Activated naive CD4-positive, alpha-beta T cell treated with anti-CD3 and anti-CD28 coated beads for 36 hours (primary cell): ENCODE data around the gene PKNOX1. TPM values are rescaled to one million over a fixed set of nuclear protein-coding genes. Genes with fewer than 3 reads are reported as not detected.
"Not testable (repeated sequence)": the region's sequence is repeated elsewhere in the genome, so short reads cannot be mapped to it uniquely, and the experiment has no call there.

Experiments
- CTCF ChIA-PET: fragments of 350-600 bp; sonication (Branson Sonifier 250); formaldehyde crosslinking; loops from one replicate; lab custom pipeline; 2021; ENCODE audit warnings: antibody characterized with exemption; lab: Charles Lee
- DNase-seq: peaks from one replicate; pipeline ENCODE4 v3.0.0-alpha.2; 2020
- H3K27ac Mint-ChIP-seq: one replicate; pipeline ENCODE4 v1.8.0; 2021; ENCODE audit warnings: mild to moderate bottlenecking, mixed read lengths
- H3K27me3 Mint-ChIP-seq: one replicate; pipeline ENCODE4 v1.8.0; 2021; ENCODE audit warnings: low read depth, mixed read lengths
- H3K36me3 Mint-ChIP-seq: one replicate; pipeline ENCODE4 v1.8.0; 2021; ENCODE audit warnings: low read depth, mixed read lengths
- H3K4me1 Mint-ChIP-seq: one replicate; pipeline ENCODE4 v1.8.0; 2021; ENCODE audit warnings: low read depth, mixed read lengths
- H3K4me3 Mint-ChIP-seq: one replicate; pipeline ENCODE4 v1.8.0; 2021; ENCODE audit warnings: mild to moderate bottlenecking, moderate library complexity, mixed read lengths
- H3K9me3 Mint-ChIP-seq: one replicate; pipeline ENCODE4 v1.8.0; 2021; ENCODE audit warnings: mixed read lengths
- intact Hi-C: fragments of 100-400 bp; cut with micrococcal nuclease; formaldehyde crosslinking; loops from one replicate; pipeline ENCODE4 v1.15.1; 2023
- total RNA-seq, 2 experiments: library from RNA; stranded (reverse); gene quantifications; one replicate each; pipeline ENCODE4 v1.2.3, GENCODE V29; 2021

Gene PKNOX1
- total RNA-seq, 2 experiments from 2014 or later = 15.1 to 17.6 TPM

DNA sequence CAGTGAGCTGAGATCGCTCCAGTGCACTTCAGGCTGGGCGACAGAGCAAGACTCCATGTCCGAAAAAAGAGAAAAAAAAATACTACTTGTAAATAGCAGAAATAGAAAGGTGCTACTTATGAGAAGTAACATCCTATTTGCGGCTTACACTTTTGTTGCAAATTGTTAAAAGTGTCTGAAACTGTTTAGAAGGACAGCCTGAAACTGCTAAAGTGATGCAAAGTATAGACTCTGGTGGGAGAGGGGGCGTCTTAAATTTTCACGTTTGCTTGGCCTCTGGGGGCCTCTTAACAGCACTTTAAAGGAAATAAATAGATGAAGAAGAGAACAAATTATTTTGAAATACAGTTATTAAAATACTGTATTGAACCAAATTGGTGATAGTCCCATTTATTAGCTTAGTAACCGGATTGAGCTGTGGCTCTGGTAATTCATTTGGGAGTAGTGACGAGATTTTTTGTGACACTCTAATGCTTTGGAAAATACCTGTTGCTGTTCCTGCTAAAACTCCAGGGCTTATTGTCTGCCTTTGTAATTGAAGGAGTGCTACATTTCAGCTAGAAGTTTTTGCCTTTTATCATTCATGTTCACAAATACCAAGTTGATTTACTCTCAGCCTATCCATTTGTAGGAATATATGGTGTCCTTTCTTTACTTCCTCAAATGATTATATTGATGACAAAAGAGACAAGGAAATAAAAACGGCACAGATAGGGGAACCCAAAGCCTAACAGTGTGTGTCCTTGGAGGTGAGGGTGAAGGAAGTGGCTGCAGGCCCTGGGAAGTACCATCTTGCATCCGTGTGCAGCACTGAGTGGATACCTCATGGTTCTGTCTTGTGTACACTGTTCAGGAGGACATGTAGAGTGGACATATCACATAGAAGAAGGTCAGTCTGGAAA, 6.2 kb downstream of the PKNOX1 start:
- CTCF ChIA-PET = no interaction called here
- H3K27ac Mint-ChIP-seq = no peak overlapping the region
- intact Hi-C loops = no loop called here
- H3K36me3 Mint-ChIP-seq = peaks cover 13% of the 10 kb centered on the region
- H3K27me3 Mint-ChIP-seq = no peaks in the 10 kb centered on the region
- H3K4me3 Mint-ChIP-seq = no peak overlapping the region
- H3K9me3 Mint-ChIP-seq = no peaks in the 10 kb centered on the region
- peaks cover 53% of the 10 kb centered on the region for H3K4me1 Mint-ChIP-seq
- no peak for DNase-seq

DNA sequence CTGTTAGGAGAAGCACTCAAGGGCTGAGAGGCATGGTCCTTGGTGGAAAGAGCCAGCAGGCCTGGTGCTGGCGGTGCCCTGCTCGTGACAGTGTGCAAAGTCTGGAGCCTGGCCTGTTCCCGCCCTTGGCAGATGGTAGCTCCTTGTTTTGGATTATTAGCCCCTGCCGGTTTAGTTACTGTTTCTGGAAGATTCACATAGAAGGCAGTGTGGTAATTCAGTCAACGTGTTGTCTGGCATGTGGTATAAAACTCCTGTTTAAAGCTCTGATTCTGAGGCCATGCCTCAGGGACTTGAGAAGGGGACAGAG, 6.8 kb downstream of the PKNOX1 start:
- peaks cover 50% of the 10 kb centered on the region for H3K4me1 Mint-ChIP-seq
- peaks cover 13% of the 10 kb centered on the region for H3K36me3 Mint-ChIP-seq
- H3K9me3 Mint-ChIP-seq = no peaks in the 10 kb centered on the region
- no peak for DNase-seq
- CTCF ChIA-PET = no interaction called here
- H3K27me3 Mint-ChIP-seq = no peaks in the 10 kb centered on the region
- intact Hi-C loops = no loop called here
- no peak overlapping the region for H3K27ac Mint-ChIP-seq
- H3K4me3 Mint-ChIP-seq = no peak overlapping the region

DNA sequence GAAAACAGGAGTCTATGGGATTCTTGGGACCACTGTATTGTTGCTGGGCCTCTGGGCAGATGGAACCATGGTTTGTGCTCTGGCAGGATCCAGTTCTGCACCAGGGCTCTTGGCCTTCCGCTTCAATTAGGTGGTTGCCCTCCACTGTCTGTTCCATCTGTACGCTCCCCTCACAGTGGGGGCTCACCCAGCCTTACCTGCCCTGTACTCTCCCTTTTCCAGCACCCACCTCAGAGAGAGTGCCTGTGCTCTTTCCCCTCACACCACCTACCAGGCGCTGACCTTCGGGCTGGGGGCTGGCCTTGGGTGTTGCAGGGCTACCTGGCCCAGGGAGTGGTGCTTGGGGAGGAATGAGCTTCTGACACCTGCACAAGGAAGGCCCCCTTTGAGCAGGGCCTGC, 7.5 kb downstream of the PKNOX1 start:
- Mint-ChIP-seq H3K36me3 (peaks cover 9% of the 10 kb centered on the region), H3K27ac (no peak overlapping the region), H3K27me3 (no peaks in the 10 kb centered on the region), H3K4me3 (no peak overlapping the region), H3K9me3 (no peaks in the 10 kb centered on the region), H3K4me1 (peaks cover 48% of the 10 kb centered on the region)
- no peak for DNase-seq
- CTCF ChIA-PET = no interaction called here
- intact Hi-C loops = no loop called here

DNA sequence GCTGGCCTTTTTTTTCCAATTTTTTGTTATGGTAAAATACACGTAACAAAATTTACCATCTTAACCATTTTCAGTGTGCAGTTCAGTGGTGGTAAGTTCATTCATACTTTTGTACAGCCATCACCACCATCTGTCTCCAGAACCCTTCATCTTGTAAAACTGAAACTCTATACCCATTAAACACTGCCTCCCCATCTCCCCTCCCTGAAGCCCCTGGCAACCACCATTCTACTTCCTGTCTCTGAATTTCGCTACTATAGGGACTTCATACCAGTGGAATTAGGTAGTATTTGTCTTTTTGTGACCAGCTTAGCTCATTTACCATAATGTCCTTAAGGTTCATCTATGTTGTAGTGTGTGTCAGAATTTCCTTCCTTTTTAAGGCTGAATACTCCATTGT, 8.7 kb downstream of the PKNOX1 start:
- intact Hi-C loops = no loop called here
- DNase-seq = peak; percentile 18
- peaks cover 37% of the 10 kb centered on the region for H3K4me1 Mint-ChIP-seq
- no peak overlapping the region for H3K4me3 Mint-ChIP-seq
- peaks cover 5% of the 10 kb centered on the region for H3K36me3 Mint-ChIP-seq
- CTCF ChIA-PET = no interaction called here
- H3K27me3 Mint-ChIP-seq = no peaks in the 10 kb centered on the region
- no peak overlapping the region for H3K27ac Mint-ChIP-seq
- H3K9me3 Mint-ChIP-seq = no peaks in the 10 kb centered on the region

DNA sequence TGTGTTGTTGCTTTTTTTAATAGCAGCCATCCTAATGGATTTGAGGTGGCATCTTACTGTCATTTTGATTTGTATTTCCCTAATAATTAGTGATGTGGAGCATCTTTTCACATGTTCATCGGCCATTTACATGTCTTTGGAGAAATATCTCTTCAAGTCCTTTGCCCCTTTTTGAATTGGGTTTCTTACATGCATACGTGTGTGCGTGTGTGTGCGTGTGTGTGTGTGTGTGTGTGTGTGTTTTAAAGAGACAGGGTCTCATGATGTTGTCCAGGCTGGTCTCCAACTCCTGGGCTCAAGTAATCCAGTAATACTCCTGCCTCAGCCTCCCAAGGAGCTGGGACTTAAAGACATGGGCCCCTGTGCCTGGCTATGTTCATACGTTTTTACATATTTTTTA, 9.5 kb downstream of the PKNOX1 start:
- DNase-seq = no peak
- CTCF ChIA-PET = no interaction called here
- H3K27ac Mint-ChIP-seq = no peak overlapping the region
- peaks cover 37% of the 10 kb centered on the region for H3K4me1 Mint-ChIP-seq
- H3K36me3 Mint-ChIP-seq = peaks cover 4% of the 10 kb centered on the region
- no peaks in the 10 kb centered on the region for H3K9me3 Mint-ChIP-seq
- H3K27me3 Mint-ChIP-seq = no peaks in the 10 kb centered on the region
- no peak overlapping the region for H3K4me3 Mint-ChIP-seq
- intact Hi-C loops = no loop called here

DNA sequence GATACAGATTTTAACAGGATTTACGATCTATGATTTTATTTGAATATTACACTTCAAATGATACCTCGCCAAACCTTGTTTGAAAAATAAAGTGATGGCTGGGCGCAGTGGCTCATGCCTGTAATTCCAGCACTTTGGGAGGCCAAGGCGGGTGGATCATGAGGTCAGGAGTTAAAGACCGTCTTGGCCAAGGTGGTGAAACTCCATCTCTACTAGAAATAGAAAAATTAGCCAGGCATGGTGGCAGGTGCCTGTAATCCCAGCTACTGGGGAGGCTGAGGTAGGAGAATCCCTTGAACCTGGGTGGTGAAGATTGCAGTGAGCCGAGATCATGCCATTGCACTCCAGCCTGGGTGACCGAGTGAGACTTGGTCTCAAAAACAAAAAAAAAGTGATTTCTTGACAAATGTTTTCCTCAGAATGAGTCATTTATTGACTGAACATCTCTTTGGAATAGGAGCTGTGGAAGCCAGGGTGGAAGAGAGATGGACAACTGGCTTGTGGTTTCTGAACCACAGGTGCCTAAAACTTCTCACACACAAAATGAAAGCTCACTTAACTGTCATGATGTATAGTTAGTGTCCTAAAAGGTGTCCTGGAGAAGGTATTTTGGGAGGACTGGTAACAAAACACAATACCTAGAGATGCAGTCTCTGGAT, 11.9 kb downstream of the PKNOX1 start:
- Mint-ChIP-seq H3K27me3 (no peaks in the 10 kb centered on the region), H3K4me3 (no peak overlapping the region), H3K36me3 (no peaks in the 10 kb centered on the region), H3K9me3 (no peaks in the 10 kb centered on the region), H3K4me1 (peaks cover 24% of the 10 kb centered on the region), H3K27ac (no peak overlapping the region)
- CTCF ChIA-PET = no interaction called here
- intact Hi-C loops = loop anchor here (1.0 kb wide), 1 partner anchor 12 kb away; no protein-coding TSS in a partner anchor
- DNase-seq = no peak

DNA sequence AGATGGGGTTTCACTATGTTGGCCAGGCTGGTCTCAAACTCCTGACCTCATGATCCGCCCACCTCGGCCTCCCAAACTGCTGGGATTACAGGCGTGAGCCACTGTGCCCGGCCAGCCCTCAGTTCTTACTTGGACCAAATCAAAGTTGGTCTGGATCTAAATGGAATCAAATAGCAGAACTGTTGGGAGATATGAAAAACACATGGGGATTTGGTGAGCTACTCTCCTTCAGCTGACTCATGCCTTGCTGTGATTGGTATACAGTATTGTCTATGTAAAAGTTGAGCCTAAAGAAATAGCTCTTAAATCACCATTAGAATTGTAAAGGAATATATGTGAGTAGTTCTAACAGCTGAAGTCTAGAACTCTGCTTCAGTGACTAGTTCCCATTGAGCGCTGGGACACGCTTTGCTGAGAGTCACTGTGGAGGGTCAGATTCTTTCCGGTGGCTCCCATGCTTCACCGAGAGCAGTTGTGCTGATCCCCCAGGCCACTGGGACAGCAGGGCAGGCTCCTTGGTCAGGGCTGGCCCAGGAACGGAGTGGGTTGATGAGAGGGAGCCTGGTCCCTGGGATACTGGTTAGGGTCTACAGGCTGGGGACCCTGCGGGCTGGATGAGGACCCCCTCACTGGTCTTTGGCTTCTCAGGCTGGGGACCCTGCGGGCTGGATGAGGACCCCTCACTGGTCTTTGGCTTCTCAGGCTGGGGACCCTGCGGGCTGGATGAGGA, 14.0 kb downstream of the PKNOX1 start:
- no peaks in the 10 kb centered on the region for H3K36me3 Mint-ChIP-seq
- intact Hi-C loops = no loop called here
- H3K4me3 Mint-ChIP-seq = no peak overlapping the region
- H3K27ac Mint-ChIP-seq = no peak overlapping the region
- no peaks in the 10 kb centered on the region for H3K27me3 Mint-ChIP-seq
- peaks cover 10% of the 10 kb centered on the region for H3K4me1 Mint-ChIP-seq
- no peak for DNase-seq
- CTCF ChIA-PET = no interaction called here
- no peaks in the 10 kb centered on the region for H3K9me3 Mint-ChIP-seq

DNA sequence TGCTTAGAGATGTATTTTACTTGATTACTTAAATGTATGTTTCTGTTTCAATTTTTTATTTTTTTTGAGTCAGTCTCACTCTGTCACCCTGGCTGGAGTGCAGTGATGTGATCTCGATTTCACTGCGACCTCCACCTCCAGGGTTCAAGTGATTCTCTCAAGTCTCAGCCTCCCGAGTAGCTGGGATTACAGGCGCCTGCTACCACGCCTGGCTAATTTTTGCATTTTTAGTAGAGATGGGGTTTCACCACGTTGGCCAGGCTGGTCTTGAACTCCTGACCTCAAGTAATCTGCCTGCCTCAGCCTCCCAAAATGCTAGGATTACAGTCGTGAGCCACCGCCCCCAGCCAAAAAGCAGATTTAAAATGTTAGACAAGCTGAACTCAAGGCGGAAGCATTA, 15.0 kb downstream of the PKNOX1 start:
- CTCF ChIA-PET, H3K4me3 Mint-ChIP-seq, H3K27me3 Mint-ChIP-seq, H3K9me3 Mint-ChIP-seq, H3K27ac Mint-ChIP-seq, H3K4me1 Mint-ChIP-seq, DNase-seq, intact Hi-C loops, H3K36me3 Mint-ChIP-seq: not testable (repeated sequence)

DNA sequence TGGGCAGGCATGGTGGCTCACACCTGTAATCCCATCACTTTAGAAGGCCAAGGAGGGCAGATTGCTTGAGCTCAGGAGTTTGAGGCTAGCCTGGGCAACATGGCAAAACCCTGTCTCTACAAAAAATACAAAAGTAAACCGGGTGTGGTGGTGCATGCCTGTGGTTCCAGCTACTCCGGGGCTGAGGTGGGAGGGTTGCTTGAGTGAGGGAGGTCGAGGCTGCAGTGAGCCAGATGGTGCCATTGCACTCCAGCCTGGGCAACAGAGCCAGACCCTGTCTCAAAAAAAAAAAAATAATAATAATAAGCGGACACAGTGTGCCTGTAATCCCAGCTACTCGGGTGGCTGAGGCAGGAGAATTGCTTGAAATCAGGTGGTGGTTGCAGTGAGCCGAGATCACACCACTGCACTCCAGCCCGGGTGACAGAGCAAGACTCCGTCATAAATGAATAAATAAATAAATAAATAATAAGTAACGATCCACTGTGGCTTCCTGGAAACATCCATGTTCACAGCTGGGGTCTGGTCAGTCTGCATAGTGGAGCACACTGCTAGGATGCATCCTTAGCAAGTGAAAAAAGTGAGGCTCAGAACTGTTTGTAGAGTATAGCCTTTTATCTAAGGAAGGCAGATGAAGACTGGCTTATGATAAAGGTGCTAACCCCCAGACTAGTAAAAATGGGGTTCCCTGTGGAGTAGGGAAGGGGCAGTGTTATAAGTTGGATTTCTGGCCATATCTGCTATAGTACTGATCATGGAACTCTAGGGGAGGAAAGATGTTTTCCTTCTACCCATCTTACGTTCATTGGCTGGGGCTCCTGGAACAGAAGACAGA, 15.7 kb downstream of the PKNOX1 start:
- CTCF ChIA-PET = no interaction called here
- Mint-ChIP-seq H3K27me3 (no peaks in the 10 kb centered on the region), H3K4me1 (peaks cover 6% of the 10 kb centered on the region), H3K4me3 (no peak overlapping the region), H3K36me3 (no peaks in the 10 kb centered on the region), H3K27ac (no peak overlapping the region), H3K9me3 (no peaks in the 10 kb centered on the region)
- intact Hi-C loops = no loop called here
- DNase-seq = no peak

DNA sequence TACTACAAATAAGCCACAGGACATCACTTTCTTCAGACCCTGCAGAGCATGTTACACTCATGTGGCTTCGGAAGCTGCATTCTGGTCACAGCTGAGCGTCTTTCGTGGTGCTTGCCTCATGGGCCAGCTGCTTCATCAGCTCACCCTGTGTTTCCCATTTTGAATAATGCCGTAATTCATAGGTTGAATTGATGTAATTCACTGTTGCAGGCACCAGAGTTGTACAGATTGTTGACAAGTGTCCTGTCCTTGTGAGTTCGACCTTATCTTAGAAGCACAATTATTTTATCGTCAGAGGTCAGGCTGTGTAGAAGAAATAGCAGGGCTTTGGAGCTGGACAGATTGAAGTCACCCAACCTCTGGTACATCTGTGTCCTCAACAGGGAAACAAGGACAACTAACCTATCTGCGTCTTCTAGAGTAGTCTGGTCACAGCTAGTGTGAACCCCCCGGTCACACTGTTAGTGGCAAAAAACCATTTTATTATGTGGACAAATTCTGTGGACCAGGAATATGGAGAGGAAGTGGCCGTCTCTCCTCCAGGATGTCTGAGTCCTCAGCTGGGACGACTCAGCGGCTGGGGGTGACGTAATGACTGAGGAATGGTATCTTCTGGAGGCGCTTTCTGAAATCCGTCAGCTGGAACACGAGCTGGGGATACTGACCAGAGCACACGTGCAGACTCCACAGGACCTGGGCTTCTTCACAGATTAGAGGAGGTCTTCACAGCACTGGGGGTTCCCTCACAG, 17.8 kb downstream of the PKNOX1 start:
- Mint-ChIP-seq H3K4me3 (no peak overlapping the region), H3K4me1 (peaks cover 1% of the 10 kb centered on the region), H3K9me3 (no peaks in the 10 kb centered on the region), H3K27me3 (no peaks in the 10 kb centered on the region), H3K27ac (no peak overlapping the region), H3K36me3 (no peaks in the 10 kb centered on the region)
- intact Hi-C loops = no loop called here
- no peak for DNase-seq
- CTCF ChIA-PET = interaction anchor here (1.1 to 1.5 kb wide), 2 partner anchors 14 to 69 kb away, joined by 3 read pairs; no protein-coding TSS in a partner anchor

DNA sequence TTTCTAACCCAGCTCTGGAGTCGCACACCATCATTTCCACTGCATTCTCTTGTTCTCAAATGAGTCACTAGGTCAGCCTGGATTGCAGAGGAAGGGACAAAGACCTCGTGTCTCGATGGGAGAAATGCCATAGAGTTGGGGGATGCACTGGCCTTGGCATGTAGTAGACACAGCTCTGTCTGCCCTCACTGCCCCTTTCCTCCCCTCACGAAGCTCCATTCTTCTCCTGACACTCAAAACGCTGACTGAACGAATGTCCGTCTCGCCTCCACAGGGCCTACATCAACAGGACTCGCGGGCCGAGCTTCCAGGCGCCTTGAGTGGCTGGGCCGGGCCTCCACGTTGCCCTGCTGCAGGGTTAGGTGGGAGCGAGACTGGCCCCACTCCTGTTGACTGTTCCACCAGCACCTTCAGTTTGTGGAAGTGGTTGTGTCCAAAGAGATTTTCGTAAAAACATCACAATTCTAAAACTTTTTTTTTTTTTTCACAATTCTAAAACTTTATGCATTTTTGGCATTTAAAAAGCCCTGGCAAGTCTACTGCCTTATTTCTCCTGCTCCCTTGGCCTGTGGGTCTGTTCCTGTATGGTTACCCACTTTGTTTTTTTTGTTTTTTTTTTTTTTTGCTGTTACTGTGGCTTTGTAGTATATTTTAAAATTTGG, 18.8 kb downstream of the PKNOX1 start:
- H3K4me1 Mint-ChIP-seq = no peaks in the 10 kb centered on the region

More for the DNA sequence above, 18.8 kb downstream of the PKNOX1 start:
- H3K27me3 Mint-ChIP-seq = no peaks in the 10 kb centered on the region
- no peak overlapping the region for H3K4me3 Mint-ChIP-seq
- no peak for DNase-seq
- intact Hi-C loops = no loop called here
- CTCF ChIA-PET = interaction anchor here (1.1 kb wide), 1 partner anchor 15 kb away, joined by 3 read pairs; no protein-coding TSS in a partner anchor
- peaks cover under 1% of the 10 kb centered on the region for H3K9me3 Mint-ChIP-seq
- peaks cover 8% of the 10 kb centered on the region for H3K36me3 Mint-ChIP-seq
- no peak overlapping the region for H3K27ac Mint-ChIP-seq
